Sigmoid colon (tissue), 4 donors: ENCODE measurements around the gene LDLRAD4.

Experiments
- POLR2A ChIP-seq, 2 donors: fragments of 450-650 bp; IDR thresholded peaks; one replicate each; pipeline ENCODE4 v1.6.1; 2016; ENCODE audit warnings: antibody characterized with exemption in 2 of 2, mild to moderate bottlenecking in 2 of 2, moderate library complexity in 2 of 2
- POLR2AphosphoS5 ChIP-seq, 4 donors: sonication (generic); formaldehyde crosslinking; IDR thresholded peaks; one replicate each; pipeline ENCODE4 v1.6.1; 2017; ENCODE audit warnings: antibody characterized with exemption in 4 of 4
- TF ChIP-seq, protein P1 (sequence below), 4 experiments: fragments of 450-650 bp in 3 of 4; fragments of 200-600 bp in 1 of 4; IDR thresholded peaks; one replicate each; pipeline ENCODE4 v1.5.1; 2016 to 2019; ENCODE audit warnings: antibody characterized with exemption in 4 of 4, mild to moderate bottlenecking in 3 of 4, moderate library complexity in 2 of 4

DNA sequence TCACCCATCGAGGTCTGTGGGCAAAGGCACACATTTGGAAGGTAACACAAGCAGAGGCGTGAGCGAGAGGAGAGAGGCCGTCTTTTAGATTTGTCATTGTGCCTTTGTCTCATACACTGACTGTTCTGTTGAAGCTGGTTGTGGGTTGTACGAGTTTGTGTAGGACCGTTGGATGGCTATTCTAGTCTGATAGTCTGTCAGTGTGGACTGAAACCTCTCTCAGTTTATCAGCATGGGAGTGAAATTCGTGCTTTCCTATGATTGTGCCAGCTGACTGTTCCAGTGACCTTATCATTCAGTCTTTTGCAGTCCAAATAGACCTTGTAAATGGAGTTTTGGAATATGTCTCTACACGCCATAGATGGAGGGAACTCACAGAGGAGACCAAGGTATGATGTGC is 143.5 kb downstream of the LDLRAD4 start:
- no peak for TF ChIP-seq POLR2A (IDR thresholded peaks at IDR 0.05)
- no peak for TF ChIP-seq POLR2AphosphoS5 (IDR thresholded peaks at IDR 0.05)
- TF ChIP-seq, protein P1, sequence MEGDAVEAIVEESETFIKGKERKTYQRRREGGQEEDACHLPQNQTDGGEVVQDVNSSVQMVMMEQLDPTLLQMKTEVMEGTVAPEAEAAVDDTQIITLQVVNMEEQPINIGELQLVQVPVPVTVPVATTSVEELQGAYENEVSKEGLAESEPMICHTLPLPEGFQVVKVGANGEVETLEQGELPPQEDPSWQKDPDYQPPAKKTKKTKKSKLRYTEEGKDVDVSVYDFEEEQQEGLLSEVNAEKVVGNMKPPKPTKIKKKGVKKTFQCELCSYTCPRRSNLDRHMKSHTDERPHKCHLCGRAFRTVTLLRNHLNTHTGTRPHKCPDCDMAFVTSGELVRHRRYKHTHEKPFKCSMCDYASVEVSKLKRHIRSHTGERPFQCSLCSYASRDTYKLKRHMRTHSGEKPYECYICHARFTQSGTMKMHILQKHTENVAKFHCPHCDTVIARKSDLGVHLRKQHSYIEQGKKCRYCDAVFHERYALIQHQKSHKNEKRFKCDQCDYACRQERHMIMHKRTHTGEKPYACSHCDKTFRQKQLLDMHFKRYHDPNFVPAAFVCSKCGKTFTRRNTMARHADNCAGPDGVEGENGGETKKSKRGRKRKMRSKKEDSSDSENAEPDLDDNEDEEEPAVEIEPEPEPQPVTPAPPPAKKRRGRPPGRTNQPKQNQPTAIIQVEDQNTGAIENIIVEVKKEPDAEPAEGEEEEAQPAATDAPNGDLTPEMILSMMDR (IDR thresholded peaks at IDR 0.05): no peak
